ENCODE measurements around the gene AP1M2. TPM values are rescaled to one million over a fixed set of nuclear protein-coding genes. Genes with fewer than 3 reads are reported as not detected.
"Not testable (repeated sequence)": the region's sequence is repeated elsewhere in the genome, so short reads cannot be mapped to it uniquely, and the experiment has no call there.

The AP1M2 gene
- polyA plus RNA-seq, 4 donors: 43.0 to 56.7 (median 47.6) TPM

GRCh38 chr19:10566408-10566657 lies 20.8 kb downstream of the AP1M2 start:
- DNase-seq (ENCODE audit: low read depth in 4 of 4, low spot score in 3 of 4): no peak

DNA sequence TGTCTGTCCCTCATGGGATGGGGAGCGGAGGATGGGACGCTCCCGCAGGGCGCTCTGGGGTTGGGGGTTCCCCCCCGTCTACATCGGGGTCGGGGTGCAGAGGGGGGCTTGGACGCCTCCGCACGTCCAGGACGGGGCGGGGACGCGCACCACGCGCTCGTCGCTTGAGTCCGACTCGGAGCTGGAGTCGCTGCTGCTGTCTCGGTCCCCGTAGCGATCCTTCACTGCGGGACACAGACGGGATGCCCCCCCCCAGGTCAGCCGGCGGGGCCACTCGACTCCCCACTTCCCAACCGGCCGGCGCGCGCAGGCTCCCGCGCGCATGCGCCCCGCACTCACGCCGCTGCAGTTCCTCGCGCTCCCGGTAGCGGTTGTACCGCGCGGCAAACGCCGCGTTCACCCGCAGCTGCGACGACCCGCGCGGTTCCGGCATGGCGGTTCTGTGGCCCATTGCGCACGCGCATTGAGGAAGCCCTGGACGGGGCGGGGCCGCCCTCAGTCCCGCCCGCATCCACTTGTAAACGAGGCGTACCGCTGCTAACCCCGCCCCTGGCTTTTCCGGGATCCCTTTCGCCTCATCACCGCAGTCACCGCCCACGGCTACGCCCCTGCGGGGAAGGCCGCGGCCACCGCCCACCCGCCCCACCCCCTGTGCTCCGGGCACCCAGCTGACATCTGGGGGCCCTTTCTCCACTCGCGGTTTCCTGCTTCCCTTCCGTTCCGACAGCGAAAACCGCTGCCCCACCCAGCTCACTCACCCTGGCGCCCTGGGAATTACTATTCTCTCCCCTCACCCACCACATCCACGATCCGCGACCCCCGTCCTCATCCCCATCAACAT lies 21.3 kb downstream of the AP1M2 start, which contains the start of gene KRI1:
KRI1 (minus strand) TSS at position 444 of the 841 bp plus-strand sequence; CDS start at position 433, 11 bp downstream.
- DNase-seq (ENCODE audit: low read depth in 4 of 4, low spot score in 3 of 4): peak; percentile 87 to 93 (median 92)

DNA sequence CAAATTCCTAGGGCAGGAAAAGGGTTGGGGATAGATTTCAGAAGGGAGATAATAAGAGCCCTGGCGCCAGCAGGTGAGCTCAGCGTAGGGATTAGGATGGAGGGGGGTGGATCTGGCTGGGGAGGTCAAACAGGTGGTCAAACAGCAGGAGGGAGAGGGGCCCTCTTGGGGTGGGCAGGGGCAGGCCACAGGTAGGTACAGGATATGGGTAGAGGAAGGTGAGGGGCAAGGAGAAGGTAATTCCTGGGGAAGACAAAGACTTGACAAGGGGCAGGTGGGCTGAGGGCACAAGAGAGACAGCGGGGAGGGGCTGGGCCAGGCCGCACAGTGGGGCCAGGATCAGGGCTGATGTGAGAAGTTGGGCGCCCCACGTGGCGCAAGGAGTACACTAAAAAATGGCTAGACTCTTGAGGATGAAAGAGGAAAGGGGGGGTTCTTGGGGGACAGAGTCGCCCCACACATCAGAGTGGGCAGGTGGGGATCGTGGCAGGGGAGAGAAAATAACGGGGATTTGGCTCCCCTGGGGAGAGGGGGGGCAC lies 22.0 kb downstream of the AP1M2 start:
- DNase-seq (ENCODE audit: low read depth in 4 of 4, low spot score in 3 of 4): no peak

DNA sequence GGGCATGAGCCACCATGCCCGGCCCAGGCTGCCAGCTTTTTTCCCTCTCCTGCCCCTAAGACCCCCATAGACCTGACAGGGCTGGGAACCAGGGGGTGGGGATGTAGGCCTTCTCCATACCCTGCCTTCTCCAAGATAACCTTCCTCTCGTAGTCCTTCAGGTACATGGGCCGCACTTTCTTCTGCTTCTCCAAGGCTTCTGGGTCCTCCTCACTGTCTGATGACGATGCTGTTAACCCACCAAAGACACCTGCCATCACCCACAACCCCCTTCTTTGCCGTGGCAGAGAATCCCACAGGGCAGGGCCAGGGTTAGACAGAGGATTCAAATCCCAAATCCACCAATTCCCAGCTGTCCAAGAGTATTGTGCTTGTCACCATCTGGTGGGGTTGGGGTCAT lies 24.5 kb downstream of the AP1M2 start:
- no peak for DNase-seq (ENCODE audit: low read depth in 4 of 4, low spot score in 3 of 4)

- DNase-seq (ENCODE audit: low read depth in 4 of 4, low spot score in 3 of 4): no peak
Observed at GRCh38 chr19:10560154-10560553, 27.0 kb downstream of the AP1M2 start.

DNA sequence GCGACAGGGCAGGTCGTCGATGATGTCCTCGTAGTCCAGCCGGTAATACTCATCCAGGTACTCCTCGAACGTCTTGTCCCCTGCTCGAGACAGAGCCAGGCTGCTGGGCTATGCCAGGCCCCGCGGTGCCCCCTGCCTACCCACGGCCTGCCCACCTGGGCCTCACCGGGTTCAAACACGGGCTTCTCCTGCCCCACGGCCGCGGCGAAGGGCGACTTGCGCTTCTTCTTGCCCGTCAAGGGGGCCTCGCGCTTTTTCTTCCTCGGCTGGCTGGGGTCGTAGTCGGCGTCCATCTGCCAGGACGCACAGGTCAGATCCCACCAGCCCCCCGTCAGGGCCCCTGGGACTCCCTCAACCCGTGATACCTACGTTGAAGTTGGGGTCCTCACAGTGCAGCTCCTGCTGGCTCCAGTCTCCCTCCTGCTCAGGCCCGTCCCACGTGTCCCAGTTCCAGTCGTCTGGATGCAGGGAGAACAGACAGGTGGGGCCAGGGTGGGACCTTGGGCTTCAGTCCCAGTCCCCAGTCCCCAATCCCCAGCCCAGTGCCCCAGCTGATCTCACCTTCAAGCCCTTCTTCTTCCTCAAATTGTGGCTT lies 29.4 kb downstream of the AP1M2 start:
- no peak for DNase-seq (ENCODE audit: low read depth in 4 of 4, low spot score in 3 of 4)

DNA sequence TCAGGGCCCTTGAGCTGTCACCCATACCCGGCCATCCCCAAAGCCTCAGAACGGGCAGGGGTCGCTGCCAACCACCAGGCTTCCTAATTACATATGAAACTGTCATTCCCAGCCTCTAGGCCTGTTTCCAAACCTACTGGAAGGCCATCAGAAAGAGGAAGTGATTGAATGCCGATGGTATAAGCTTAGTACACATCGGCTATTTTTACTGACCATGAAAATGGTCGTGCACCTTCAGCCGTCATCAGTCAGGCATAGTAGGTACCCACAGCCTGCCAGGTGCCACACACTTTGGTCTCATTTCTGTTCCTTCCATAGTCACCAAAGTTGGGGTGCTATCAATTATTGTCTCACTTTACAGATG lies 31.5 kb downstream of the AP1M2 start:
- DNase-seq (ENCODE audit: low read depth in 4 of 4, low spot score in 3 of 4): no peak

DNA sequence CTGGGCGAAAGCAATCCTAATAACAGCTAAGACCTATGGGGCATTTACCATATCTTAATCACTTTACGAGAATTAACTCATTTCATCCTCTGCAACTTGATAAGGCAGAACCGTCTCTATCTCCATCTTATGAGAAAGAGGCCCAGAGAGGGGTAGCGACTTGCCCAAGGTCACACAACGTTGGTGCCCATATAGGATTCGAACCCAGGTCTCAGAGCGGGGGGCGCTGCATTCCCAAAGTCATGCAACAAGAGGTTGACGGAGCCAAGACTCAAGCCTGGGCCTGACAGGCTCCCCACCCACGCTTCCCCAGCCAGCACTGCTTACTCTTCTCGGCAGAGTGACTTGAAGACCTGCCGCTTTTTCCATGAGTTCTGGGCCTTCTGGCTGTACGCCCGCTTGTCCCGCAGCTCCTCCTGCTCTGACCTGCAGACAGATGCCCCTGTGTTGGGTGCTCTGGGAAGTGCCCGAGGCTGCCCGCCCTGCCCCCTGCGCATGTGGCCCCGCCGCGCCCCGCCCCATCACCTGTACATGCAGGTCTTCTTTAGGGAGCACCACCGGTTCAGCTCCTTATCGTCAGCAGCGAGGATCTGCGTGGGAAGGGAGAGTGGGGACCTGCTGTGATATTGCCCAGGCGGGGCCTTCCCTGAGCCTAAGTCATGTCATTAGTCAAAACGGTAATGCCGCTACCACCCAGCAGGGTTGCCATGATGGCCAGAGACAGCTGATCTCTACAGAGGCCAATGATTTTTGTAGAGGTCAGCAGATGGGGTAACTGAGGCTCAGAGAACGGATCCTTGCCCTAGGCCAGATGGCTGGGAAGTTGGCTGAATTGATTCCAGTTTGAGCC lies 32.1 kb downstream of the AP1M2 start:
- DNase-seq (ENCODE audit: low read depth in 4 of 4, low spot score in 3 of 4): no peak

DNA sequence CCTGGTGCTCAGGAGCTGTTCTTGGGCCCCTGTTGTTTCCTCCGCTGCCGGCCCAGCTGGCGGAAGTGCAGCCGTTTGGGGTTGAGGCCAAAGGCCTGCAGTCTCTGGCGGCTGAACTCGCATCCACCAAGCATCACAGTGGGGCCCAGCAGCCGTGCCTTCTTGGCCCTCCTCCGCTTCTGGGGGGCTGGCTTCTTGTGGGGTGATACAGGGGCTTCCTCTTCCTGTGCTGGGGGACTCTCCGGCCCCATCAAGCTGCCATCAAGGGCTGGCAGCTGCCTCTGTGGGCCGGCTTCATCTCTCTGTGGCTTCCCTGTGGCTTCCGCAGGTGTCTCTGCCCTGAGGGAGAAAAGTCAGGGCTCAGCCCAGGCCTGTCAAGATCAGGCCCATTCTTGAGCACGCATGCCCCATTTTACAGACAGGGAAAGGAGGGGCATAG lies 33.1 kb downstream of the AP1M2 start:
- no peak for DNase-seq (ENCODE audit: low read depth in 4 of 4, low spot score in 3 of 4)

DNA sequence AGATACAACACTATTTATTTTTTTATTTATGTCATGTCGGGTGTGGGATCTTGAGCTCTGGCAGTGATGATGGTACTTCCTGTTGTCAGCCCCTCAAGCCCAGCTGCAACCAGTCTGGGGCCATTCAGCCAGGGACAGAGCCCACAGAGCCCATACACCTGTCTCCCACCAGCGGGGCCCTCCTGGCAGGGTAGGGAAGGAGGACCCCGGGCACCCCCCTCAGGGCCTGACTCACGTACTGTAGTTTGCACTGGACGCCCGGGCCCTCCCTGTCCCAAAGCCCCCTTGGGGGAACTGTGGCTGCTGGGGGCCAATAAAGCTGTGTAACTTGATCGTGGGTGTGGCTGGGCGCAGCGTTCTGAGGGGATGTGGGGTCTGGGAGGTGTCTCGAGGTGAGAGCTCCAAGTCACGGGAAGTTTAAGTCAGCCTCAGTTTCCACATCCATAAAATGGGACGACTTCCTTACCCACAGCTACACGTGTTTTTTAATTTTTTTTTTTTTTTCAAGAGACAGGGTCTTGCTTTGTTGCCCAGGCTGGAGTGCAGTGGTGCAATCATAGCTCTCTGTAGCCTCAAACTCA lies 33.9 kb downstream of the AP1M2 start:
- no peak for DNase-seq (ENCODE audit: low read depth in 4 of 4, low spot score in 3 of 4)

- no peak for DNase-seq (ENCODE audit: low read depth in 4 of 4, low spot score in 3 of 4)
Observed at GRCh38 chr19:10552510-10553053, 34.5 kb downstream of the AP1M2 start.

- DNase-seq (ENCODE audit: low read depth in 4 of 4, low spot score in 3 of 4): no peak
Observed at GRCh38 chr19:10551698-10552301, 35.3 kb downstream of the AP1M2 start.

DNA sequence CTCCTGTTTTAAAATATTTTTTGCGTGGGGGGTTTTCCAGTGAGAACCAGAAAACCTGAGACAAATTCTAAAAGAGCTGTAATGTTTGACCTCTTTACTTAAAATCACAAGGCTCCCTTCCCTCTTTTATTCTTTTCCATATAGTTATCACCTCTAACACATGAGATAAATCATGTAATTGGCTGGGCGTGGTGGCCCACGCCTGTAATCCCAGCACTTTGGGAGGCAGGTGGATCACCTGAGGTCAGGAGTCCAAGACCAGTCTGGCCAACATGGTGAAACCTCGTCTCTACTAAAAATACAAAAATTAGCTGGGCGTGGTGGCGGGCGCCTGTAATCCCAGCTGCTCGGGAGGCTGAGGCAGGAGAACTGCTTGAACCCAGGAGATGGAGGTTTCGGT lies 36.1 kb downstream of the AP1M2 start:
- not testable (repeated sequence) for DNase-seq (ENCODE audit: low read depth in 4 of 4, low spot score in 3 of 4)

DNA sequence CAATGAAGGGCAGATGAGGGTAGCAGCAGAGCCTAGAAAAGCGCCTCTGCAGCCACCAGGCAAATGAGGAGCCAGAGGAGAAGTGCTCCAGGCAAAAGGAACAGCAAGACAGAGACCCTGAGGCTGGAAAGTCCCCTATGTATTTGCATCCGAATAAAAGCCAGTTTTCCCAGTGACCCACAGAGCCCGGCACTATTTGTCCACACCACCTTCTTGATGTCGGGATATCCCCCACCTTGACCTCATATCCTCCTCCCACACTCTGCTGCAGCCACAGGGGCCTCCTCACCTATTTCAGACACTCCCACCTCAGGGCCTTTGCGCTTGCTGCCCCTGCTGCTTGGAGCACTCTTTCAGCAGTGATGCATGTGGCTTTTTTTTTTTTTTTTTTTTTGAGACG lies 36.8 kb downstream of the AP1M2 start:
- no peak for DNase-seq (ENCODE audit: low read depth in 4 of 4, low spot score in 3 of 4)

- DNase-seq (ENCODE audit: low read depth in 4 of 4, low spot score in 3 of 4): no peak
Observed at GRCh38 chr19:10549733-10550132, 37.4 kb downstream of the AP1M2 start.

- no peak for DNase-seq (ENCODE audit: low read depth in 4 of 4, low spot score in 3 of 4)
Observed at GRCh38 chr19:10548746-10549276, 38.3 kb downstream of the AP1M2 start.

- no peak for DNase-seq (ENCODE audit: low read depth in 4 of 4, low spot score in 3 of 4)
Observed at GRCh38 chr19:10546817-10547216, 40.3 kb downstream of the AP1M2 start.

GRCh38 chr19:10544753-10545251 lies 42.3 kb downstream of the AP1M2 start:
- DNase-seq (ENCODE audit: low read depth in 4 of 4, low spot score in 3 of 4): no peak

DNA sequence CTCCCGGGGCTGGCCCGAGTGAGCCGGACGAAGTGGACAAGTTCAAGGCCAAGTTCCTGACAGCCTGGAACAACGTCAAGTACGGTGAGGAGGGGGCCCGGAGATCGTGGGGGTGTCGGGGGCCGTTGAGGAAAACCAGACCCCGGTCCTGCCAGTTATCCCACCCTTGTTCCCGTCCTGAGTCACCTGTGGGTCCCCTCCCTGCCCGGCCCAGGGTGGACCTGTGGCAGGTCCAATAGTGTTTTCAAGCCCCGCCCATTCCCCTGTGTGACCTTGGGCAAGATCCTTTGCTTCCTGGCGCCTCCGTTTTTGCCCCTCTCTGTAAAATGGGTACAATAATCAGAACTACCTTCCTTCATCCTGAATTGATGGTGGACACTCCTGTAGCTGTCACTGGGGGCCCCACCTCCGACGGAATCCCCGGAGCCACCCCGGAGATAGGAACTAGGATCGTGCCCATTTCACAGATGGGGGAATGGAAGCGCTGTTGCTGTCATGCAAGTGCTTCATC lies 42.8 kb downstream of the AP1M2 start:
- DNase-seq (ENCODE audit: low read depth in 4 of 4, low spot score in 3 of 4): no peak
